Endodermal cell (in vitro differentiated cells): Measurements from ENCODE around the gene POC5. TPM values are rescaled to one million over a fixed set of nuclear protein-coding genes. Genes with fewer than 3 reads are reported as not detected.

ENCODE experiments used
- DNase-seq: peaks from one replicate; pipeline ENCODE4 v3.0.0-alpha.2; 2017
- H3K27ac ChIP-seq: 2 replicates; pipeline ENCODE4 v1.5.1; 2013; ENCODE audit warnings: mild to moderate bottlenecking, low read depth, low read length, moderate library complexity
- H3K27me3 ChIP-seq: 2 replicates; pipeline ENCODE4 v1.6.1; 2013; ENCODE audit warnings: mild to moderate bottlenecking, low read length, moderate library complexity; ENCODE audit not compliant: insufficient read depth, control insufficient read depth, poor library complexity, severe bottlenecking
- H3K36me3 ChIP-seq: 2 replicates; pipeline ENCODE4 v1.7.0; 2013; ENCODE audit warnings: mild to moderate bottlenecking, low read length, moderate library complexity; ENCODE audit not compliant: control insufficient read depth, insufficient read depth
- H3K4me1 ChIP-seq: one replicate; pipeline ENCODE4 v1.7.0; 2013; ENCODE audit warnings: low read length; ENCODE audit not compliant: control insufficient read depth, insufficient read depth
- H3K4me3 ChIP-seq: 2 replicates; pipeline ENCODE4 v1.5.1; 2013; ENCODE audit warnings: mild to moderate bottlenecking, low read length, moderate library complexity
- H3K9ac ChIP-seq: 2 replicates; pipeline ENCODE4 v1.6.1; 2013; ENCODE audit warnings: mild to moderate bottlenecking, low read length, moderate library complexity; ENCODE audit not compliant: poor library complexity, severe bottlenecking; ENCODE audit errors: extremely low read depth
- H3K9me3 ChIP-seq: 2 replicates; pipeline ENCODE4 v1.6.1; 2013; ENCODE audit warnings: mild to moderate bottlenecking, low read length, moderate library complexity; ENCODE audit not compliant: control insufficient read depth
- H3K27ac Mint-ChIP-seq: 2 replicates; pipeline ENCODE4 v1.8.0; 2020; ENCODE audit warnings: mixed read lengths
- H3K27me3 Mint-ChIP-seq: 2 replicates; pipeline ENCODE4 v1.8.0; 2021; ENCODE audit warnings: mild to moderate bottlenecking, mixed read lengths; ENCODE audit not compliant: insufficient read depth
- H3K36me3 Mint-ChIP-seq: 2 replicates; pipeline ENCODE4 v1.8.0; 2020; ENCODE audit warnings: low read depth, mixed read lengths
- H3K4me1 Mint-ChIP-seq: 2 replicates; pipeline ENCODE4 v1.8.0; 2020; ENCODE audit warnings: mixed read lengths
- H3K4me3 Mint-ChIP-seq: 2 replicates; pipeline ENCODE4 v1.8.0; 2020; ENCODE audit warnings: mild to moderate bottlenecking, moderate library complexity, mixed read lengths
- H3K9me3 Mint-ChIP-seq: 2 replicates; pipeline ENCODE4 v1.8.0; 2020; ENCODE audit warnings: mild to moderate bottlenecking, mixed read lengths
- CTCF ChIP-seq: fragments of 200-600 bp; sonication (generic); conservative IDR thresholded peaks from 2 replicates; pipeline ENCODE4 v1.5.0; 2021; ENCODE audit warnings: antibody characterized with exemption, mild to moderate bottlenecking
- WGBS, 2 experiments: methylation state at CpG; one replicate each; pipeline versions ENCODE4 v1.1.5 to v1.1.7; 2013; ENCODE audit warnings: missing lambda C conversion rate in 2 of 2, mixed read lengths in 1 of 2; ENCODE audit not compliant: insufficient coverage in 1 of 2, insufficient read length in 1 of 2; 5-methylcytosine and 5-hydroxymethylcytosine counted together
- total RNA-seq, 2 donors: library from RNA; stranded (reverse); fragmentation: NEBNext Ultra II Directional in 1 of 2; extraction: Animal tissue kit (Norgen Biotek cat#: 25700) in 1 of 2; gene quantifications; 2 replicates in 1 of 2; 3 replicates in 1 of 2; pipeline ENCODE4 v1.2.1, GENCODE V29; 2021

Gene POC5
- total RNA-seq, 2 donors from 2014 or later = 10.7 to 13.8 TPM

- no peak for TF ChIP-seq CTCF
- Mint-ChIP-seq H3K27ac (no peak overlapping the region), H3K4me1 (no peaks in the 10 kb centered on the region), H3K4me3 (no peak overlapping the region), H3K36me3 (peaks cover 30% of the 10 kb centered on the region), H3K27me3 (peaks cover 14% of the 10 kb centered on the region), H3K9me3 (peaks cover 10% of the 10 kb centered on the region)
- no peak for DNase-seq
- no peak overlapping the region for H3K9ac ChIP-seq
- no peaks in the 10 kb centered on the region for H3K4me1 ChIP-seq
- no peaks in the 10 kb centered on the region for H3K36me3 ChIP-seq
- peaks cover 9% of the 10 kb centered on the region for H3K9me3 ChIP-seq
- H3K27ac ChIP-seq = no peak overlapping the region
- no peak overlapping the region for H3K4me3 ChIP-seq
- no peaks in the 10 kb centered on the region for H3K27me3 ChIP-seq
- 86 to 89% methylated on average over 1 to 2 of the region's 3 CpGs for WGBS, 2 experiments
Measured at GRCh38 chr5:75639535-75640311, 77.5 kb downstream of the POC5 start.

GRCh38 chr5:75637949-75638348 is 79.3 kb downstream of the POC5 start:
- Histone ChIP-seq H3K4me1 (no peaks in the 10 kb centered on the region), H3K9me3 (peaks cover 21% of the 10 kb centered on the region), H3K36me3 (no peaks in the 10 kb centered on the region), H3K27ac (no peak overlapping the region), H3K9ac (no peak overlapping the region), H3K4me3 (no peak overlapping the region), H3K27me3 (no peaks in the 10 kb centered on the region)
- Mint-ChIP-seq H3K4me1 (peaks cover 7% of the 10 kb centered on the region), H3K36me3 (peaks cover 44% of the 10 kb centered on the region), H3K9me3 (peaks cover 17% of the 10 kb centered on the region), H3K27me3 (peaks cover 20% of the 10 kb centered on the region), H3K4me3 (no peak overlapping the region), H3K27ac (no peak overlapping the region)
- DNase-seq = no peak
- no peak for TF ChIP-seq CTCF
- 90% methylated on average over 1 of the region's 1 CpG for WGBS, 2 experiments

GRCh38 chr5:75632321-75632720 is 84.9 kb downstream of the POC5 start:
- Mint-ChIP-seq H3K4me1 (peaks cover 23% of the 10 kb centered on the region), H3K27me3 (peaks cover 32% of the 10 kb centered on the region), H3K36me3 (peaks cover 32% of the 10 kb centered on the region), H3K4me3 (no peak overlapping the region), H3K27ac (no peak overlapping the region), H3K9me3 (peaks cover 7% of the 10 kb centered on the region)
- H3K9me3 ChIP-seq = peaks cover 12% of the 10 kb centered on the region
- H3K4me1 ChIP-seq = peaks cover 4% of the 10 kb centered on the region
- H3K36me3 ChIP-seq = no peaks in the 10 kb centered on the region
- H3K27ac ChIP-seq = no peak overlapping the region
- H3K4me3 ChIP-seq = no peak overlapping the region
- 44 to 46% methylated on average over 1 of the region's 1 CpG for WGBS, 2 experiments
- no peak for DNase-seq
- TF ChIP-seq CTCF = no peak
- H3K9ac ChIP-seq = no peak overlapping the region
- no peaks in the 10 kb centered on the region for H3K27me3 ChIP-seq
